ENCODE data around the gene DUSP6. TPM values are rescaled to one million over a fixed set of nuclear protein-coding genes. Genes with fewer than 3 reads are reported as not detected.

The DUSP6 gene
- total and polyA plus RNA-seq, 2 of the 13 experiments (the other 11 are each of a cell fraction or from before 2014, with no cell fraction given), result 40.9 to 161 TPM

GRCh38 chr12:89376844-89377243 is 24.5 kb upstream of the DUSP6 start:
- peaks cover 99% of the 10 kb centered on the region for H3K4me1 ChIP-seq (ENCODE audit: insufficient read depth, low read length)
- H3K4me3 ChIP-seq (replicated peaks in 1 of 3; ENCODE audit: insufficient read depth in 1 of 3, low read depth in 2 of 3, low read length in 3 of 3), result no peak overlapping the region
- H3K4me2 ChIP-seq (ENCODE audit: low read depth, low read length), result no peak overlapping the region
- H3K9me3 ChIP-seq (ENCODE audit: low read length), result no peaks in the 10 kb centered on the region
- POLR2A ChIA-PET, result interaction anchor here (17.8 kb wide), 1 partner anchor 21 kb away, joined by 430 read pairs; the partner anchor contains the start of gene DUSP6
- CTCF ChIA-PET (ENCODE audit: low intra/inter-chr PET ratio, low total read pairs), result no interaction called here
- intact Hi-C loops (cut with micrococcal nuclease; ENCODE audit: unreplicated experiment), result loop anchor here (5.0 kb wide), 1 partner anchor 150 kb away; the partner anchor contains the start of gene POC1B
- no peaks in the 10 kb centered on the region for H3K79me2 ChIP-seq (ENCODE audit: insufficient read depth, low read length)
- H3K27ac ChIP-seq (ENCODE audit: extremely low read length, insufficient read depth, low read length), result peak overlapping the region; percentile 71
- no peaks in the 10 kb centered on the region for H4K20me1 ChIP-seq (ENCODE audit: insufficient read depth, low read length)
- no peak overlapping the region for H3K9ac ChIP-seq (ENCODE audit: insufficient read depth, low read depth, low read length)
- BruUV-seq (replicated peaks), result no TSS peak
- TF ChIP-seq ZMYM3 (CRISPR knock-in tag; IDR thresholded peaks at IDR 0.05) (no peak), ZNF207 (IDR thresholded peaks at IDR 0.05; ENCODE audit: borderline replicate concordance) (no peak), SMC3 (IDR thresholded peaks at IDR 0.05; ENCODE audit: low read length) (no peak), GLI4 (CRISPR knock-in tag; IDR thresholded peaks at IDR 0.05; ENCODE audit: borderline replicate concordance) (no peak), KLF12 (CRISPR knock-in tag; IDR thresholded peaks at IDR 0.05; ENCODE audit: borderline replicate concordance) (no peak), ZNF280B (CRISPR knock-in tag; IDR thresholded peaks at IDR 0.05; ENCODE audit: borderline replicate concordance) (no peak), ZBTB3 (CRISPR knock-in tag; IDR thresholded peaks at IDR 0.05; ENCODE audit: borderline replicate concordance, low read depth) (no peak), SRSF1 (optimal IDR thresholded peaks at IDR 0.05; ENCODE audit: low read depth, low read length) (no peak), ZNF530 (CRISPR knock-in tag; IDR thresholded peaks at IDR 0.05; ENCODE audit: low read depth) (no peak), HOXA3 (CRISPR knock-in tag; IDR thresholded peaks at IDR 0.05) (no peak), ZNF639 (CRISPR knock-in tag; conservative IDR thresholded peaks at IDR 0.05) (no peak), ZEB1 (IDR thresholded peaks at IDR 0.05; ENCODE audit: insufficient replicate concordance, low read depth) (no peak), SPEN (CRISPR knock-in tag; IDR thresholded peaks at IDR 0.05; ENCODE audit: low read depth) (no peak), ISX (CRISPR knock-in tag; conservative IDR thresholded peaks at IDR 0.05) (no peak)
- no peaks in the 10 kb centered on the region for H3K27me3 ChIP-seq (ENCODE audit: control insufficient read depth in 1 of 2, insufficient read depth in 2 of 2, low read length in 2 of 2)
- FAIRE-seq (no peak), ATAC-seq (no peak), DNase-seq (ENCODE audit: low spot score) (no peak)
- no peaks in the 10 kb centered on the region for H3K36me3 ChIP-seq (replicated peaks in 1 of 2; ENCODE audit: control insufficient read depth in 1 of 2, insufficient read depth in 2 of 2, low read length in 2 of 2)
- 93% methylated on average over 2 of the region's 2 CpGs for WGBS (ENCODE audit: low lambda C conversion rate)
- in situ Hi-C loops (cut with HindIII; ENCODE audit: extremely low pct_ligation_motif_present, low pct_unique_long_range_greater_than_20kb), result no loop called here
- H2AFZ ChIP-seq (ENCODE audit: low read length), result no peak overlapping the region
